Peyer's patch (tissue), 4 donors: ENCODE results near the gene FRS2.

Experiments
- POLR2A ChIP-seq, 2 donors: fragments of 450-650 bp; IDR thresholded peaks; one replicate each; pipeline ENCODE4 v1.5.1; 2017; ENCODE audit warnings: antibody characterized with exemption in 2 of 2, mild to moderate bottlenecking in 2 of 2, moderate library complexity in 2 of 2
- TF ChIP-seq, protein P1 (sequence below), 6 experiments: fragments of 450-650 bp in 4 of 6; fragments of 200-600 bp in 2 of 6; sonication (generic) in 1 of 6; IDR thresholded peaks; one replicate each; pipeline ENCODE4 v1.5.1; 2017 to 2019; ENCODE audit warnings: antibody characterized with exemption in 6 of 6, mild to moderate bottlenecking in 3 of 6, moderate library complexity in 1 of 6

GRCh38 chr12:69479675-69480074, 9.5 kb downstream of the FRS2 start:
- TF ChIP-seq, protein P1, sequence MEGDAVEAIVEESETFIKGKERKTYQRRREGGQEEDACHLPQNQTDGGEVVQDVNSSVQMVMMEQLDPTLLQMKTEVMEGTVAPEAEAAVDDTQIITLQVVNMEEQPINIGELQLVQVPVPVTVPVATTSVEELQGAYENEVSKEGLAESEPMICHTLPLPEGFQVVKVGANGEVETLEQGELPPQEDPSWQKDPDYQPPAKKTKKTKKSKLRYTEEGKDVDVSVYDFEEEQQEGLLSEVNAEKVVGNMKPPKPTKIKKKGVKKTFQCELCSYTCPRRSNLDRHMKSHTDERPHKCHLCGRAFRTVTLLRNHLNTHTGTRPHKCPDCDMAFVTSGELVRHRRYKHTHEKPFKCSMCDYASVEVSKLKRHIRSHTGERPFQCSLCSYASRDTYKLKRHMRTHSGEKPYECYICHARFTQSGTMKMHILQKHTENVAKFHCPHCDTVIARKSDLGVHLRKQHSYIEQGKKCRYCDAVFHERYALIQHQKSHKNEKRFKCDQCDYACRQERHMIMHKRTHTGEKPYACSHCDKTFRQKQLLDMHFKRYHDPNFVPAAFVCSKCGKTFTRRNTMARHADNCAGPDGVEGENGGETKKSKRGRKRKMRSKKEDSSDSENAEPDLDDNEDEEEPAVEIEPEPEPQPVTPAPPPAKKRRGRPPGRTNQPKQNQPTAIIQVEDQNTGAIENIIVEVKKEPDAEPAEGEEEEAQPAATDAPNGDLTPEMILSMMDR (IDR thresholded peaks at IDR 0.05), result no peak
- no peak for TF ChIP-seq POLR2A (IDR thresholded peaks at IDR 0.05)
